ENCODE measurements around the gene FGF22. TPM values are rescaled to one million over a fixed set of nuclear protein-coding genes. Genes with fewer than 3 reads are reported as not detected.

Gene FGF22
- total RNA-seq, 1 donor = 0.27 TPM

GRCh38 chr19:640606-641189 is 1.0 kb downstream of the FGF22 start:
- TF ChIP-seq CTCF (IDR thresholded peaks at IDR 0.05; ENCODE audit: insufficient read depth, low read length) = no peak
- no peak for DNase-seq (ENCODE audit: low read depth)
- H3K4me3 ChIP-seq (ENCODE audit: low read depth, low read length) = no peak overlapping the region

GRCh38 chr19:641702-642101 is 2.0 kb downstream of the FGF22 start:
- no peak overlapping the region for H3K4me3 ChIP-seq (ENCODE audit: low read depth, low read length)
- TF ChIP-seq CTCF (IDR thresholded peaks at IDR 0.05; ENCODE audit: insufficient read depth, low read length) = no peak
- no peak for DNase-seq (ENCODE audit: low read depth)

GRCh38 chr19:642767-643727 is 3.4 kb downstream of the FGF22 start:
- DNase-seq (ENCODE audit: low read depth) = no peak
- no peak for TF ChIP-seq CTCF (IDR thresholded peaks at IDR 0.05; ENCODE audit: insufficient read depth, low read length)
- no peak overlapping the region for H3K4me3 ChIP-seq (ENCODE audit: low read depth, low read length)

- no peak for DNase-seq (ENCODE audit: low read depth)
- H3K4me3 ChIP-seq (ENCODE audit: low read depth, low read length) = no peak overlapping the region
- no peak for TF ChIP-seq CTCF (IDR thresholded peaks at IDR 0.05; ENCODE audit: insufficient read depth, low read length)
These were observed 4.1 kb downstream of the FGF22 start for GRCh38 chr19:643736-644135.

GRCh38 chr19:644363-644762 is 4.7 kb downstream of the FGF22 start:
- no peak for DNase-seq (ENCODE audit: low read depth)
- TF ChIP-seq CTCF (IDR thresholded peaks at IDR 0.05; ENCODE audit: insufficient read depth, low read length) = no peak
- H3K4me3 ChIP-seq (ENCODE audit: low read depth, low read length) = no peak overlapping the region

- TF ChIP-seq CTCF (IDR thresholded peaks at IDR 0.05; ENCODE audit: insufficient read depth, low read length) = no peak
- no peak overlapping the region for H3K4me3 ChIP-seq (ENCODE audit: low read depth, low read length)
- no peak for DNase-seq (ENCODE audit: low read depth)
These were observed 5.1 kb downstream of the FGF22 start for GRCh38 chr19:644789-645188.

Data from fibroblast of the aortic adventitia (primary cell).